ENCODE measurements around the gene JAKMIP1.
A peak's percentile ranks its signal among the peaks of the same experiment; 100 is the strongest.

The JAKMIP1 gene

DNA sequence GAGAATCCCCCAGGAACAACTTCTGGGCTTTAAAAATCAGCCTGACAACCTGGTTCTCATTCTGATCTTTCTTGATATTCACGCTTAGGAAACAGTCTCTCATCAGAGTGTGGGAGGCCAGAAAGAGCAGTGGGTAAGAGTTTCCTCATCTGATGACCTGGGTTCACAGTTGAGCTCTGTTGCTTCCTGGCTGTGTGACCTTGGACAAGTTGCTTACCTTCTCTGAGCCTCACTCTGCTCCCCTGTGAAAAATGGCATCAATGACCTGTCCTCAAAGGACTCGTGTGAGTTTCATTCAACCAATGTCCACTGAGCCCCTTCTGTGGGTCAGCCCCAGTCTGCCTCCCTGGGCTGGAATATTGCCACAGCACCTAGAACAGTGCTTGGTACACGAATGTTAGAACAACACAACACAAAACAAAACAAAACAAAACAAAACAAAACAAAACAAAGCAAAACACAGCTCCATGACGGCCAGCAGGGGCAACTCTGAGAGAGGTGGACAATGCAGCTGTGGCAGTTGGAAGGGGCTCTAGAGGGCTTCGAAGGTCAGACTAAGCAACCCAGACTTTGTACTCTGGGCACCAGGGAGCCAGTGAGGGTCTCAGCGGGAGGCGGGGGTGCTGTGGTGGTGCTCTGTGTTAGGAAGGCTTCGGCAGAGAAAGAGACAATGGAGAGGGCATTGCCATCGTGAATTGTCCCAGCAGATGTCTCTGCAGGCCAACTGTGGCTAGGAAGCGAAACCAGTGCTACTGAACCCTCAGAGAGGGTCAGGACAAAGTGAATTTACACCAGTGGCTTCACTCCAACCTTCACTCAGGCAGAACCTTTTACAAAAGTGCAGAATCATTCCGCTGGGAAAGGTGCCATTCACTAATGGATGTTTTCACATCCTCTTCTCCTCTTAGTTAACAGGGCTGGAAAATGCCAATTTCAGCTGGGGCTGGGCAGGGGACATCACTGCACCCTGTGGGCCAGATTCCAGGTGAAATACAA is 167.8 kb downstream of the JAKMIP1 start:
- peak overlapping the region in 1 of 2 donors; percentile 12 for H3K4me3 ChIP-seq (ENCODE audit: low read length in 2 of 2)
- H3K36me3 ChIP-seq (ENCODE audit: control insufficient read depth in 2 of 2, insufficient read depth in 2 of 2, low read length in 2 of 2), result no peaks in the 10 kb centered on the region
- H3K9ac ChIP-seq (ENCODE audit: low read length in 2 of 2), result no peak overlapping the region
- no peaks in the 10 kb centered on the region for H3K9me3 ChIP-seq (ENCODE audit: control insufficient read depth in 2 of 2, low read length in 2 of 2)
- H3K27me3 ChIP-seq (ENCODE audit: control insufficient read depth in 1 of 2, insufficient read depth in 2 of 2, low read length in 2 of 2), result peaks cover 0 to 3% of the 10 kb centered on the region in 2 donors
- no peak overlapping the region for H3K27ac ChIP-seq (ENCODE audit: low read length)
- H3K4me1 ChIP-seq (ENCODE audit: control insufficient read depth, insufficient read depth, low read length), result peaks cover 13% of the 10 kb centered on the region

DNA sequence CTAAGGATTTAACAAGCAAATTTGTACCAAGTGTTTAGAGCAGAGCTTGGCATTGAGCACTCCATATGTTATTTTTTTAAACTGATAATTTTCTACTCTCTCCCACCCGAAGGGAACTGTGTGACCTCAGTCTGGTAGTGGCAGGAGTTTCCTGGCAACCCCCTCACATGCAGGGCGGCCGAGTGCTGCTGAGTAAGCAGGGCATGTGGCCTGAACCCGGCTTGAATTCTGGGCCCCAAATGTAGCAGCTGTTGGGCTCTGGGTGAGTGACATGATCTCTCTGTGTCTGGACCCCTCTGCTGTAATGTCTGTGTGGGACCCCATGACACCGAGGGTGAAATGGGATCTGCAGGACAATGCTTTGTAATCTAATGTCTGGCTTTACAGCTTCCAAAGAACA is 168.5 kb downstream of the JAKMIP1 start:
- Histone ChIP-seq H3K4me3 (ENCODE audit: low read length in 2 of 2) (no peak overlapping the region), H3K36me3 (ENCODE audit: control insufficient read depth in 2 of 2, insufficient read depth in 2 of 2, low read length in 2 of 2) (no peaks in the 10 kb centered on the region), H3K9me3 (ENCODE audit: control insufficient read depth in 2 of 2, low read length in 2 of 2) (no peaks in the 10 kb centered on the region), H3K27ac (ENCODE audit: low read length) (no peak overlapping the region), H3K27me3 (ENCODE audit: control insufficient read depth in 1 of 2, insufficient read depth in 2 of 2, low read length in 2 of 2) (peaks cover 0 to 3% of the 10 kb centered on the region in 2 donors), H3K9ac (ENCODE audit: low read length in 2 of 2) (no peak overlapping the region), H3K4me1 (ENCODE audit: control insufficient read depth, insufficient read depth, low read length) (peaks cover 13% of the 10 kb centered on the region)

DNA sequence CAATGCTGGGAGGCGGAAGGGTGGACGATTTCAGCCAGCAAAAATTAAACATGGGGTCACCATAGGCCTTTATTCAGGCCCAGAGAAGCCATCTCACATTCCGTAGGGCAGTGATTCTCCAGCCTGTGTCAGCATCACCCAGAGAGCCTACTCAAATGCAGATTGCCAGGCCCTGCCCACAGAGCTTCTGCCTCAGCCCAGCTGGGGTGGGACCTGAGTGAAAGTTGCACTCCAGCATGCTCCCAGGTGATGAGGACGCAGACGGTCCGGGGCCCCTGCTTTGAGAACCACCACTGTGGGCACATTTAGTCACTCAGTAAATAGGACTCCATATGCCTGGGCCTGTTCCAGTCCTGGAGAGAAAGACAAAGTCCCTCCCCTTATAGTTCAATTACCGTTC is 169.7 kb downstream of the JAKMIP1 start:
- H3K27me3 ChIP-seq (ENCODE audit: control insufficient read depth in 1 of 2, insufficient read depth in 2 of 2, low read length in 2 of 2), result peaks cover 0 to 3% of the 10 kb centered on the region in 2 donors
- H3K4me3 ChIP-seq (ENCODE audit: low read length in 2 of 2), result no peak overlapping the region
- H3K9me3 ChIP-seq (ENCODE audit: control insufficient read depth in 2 of 2, low read length in 2 of 2), result no peaks in the 10 kb centered on the region
- H3K9ac ChIP-seq (ENCODE audit: low read length in 2 of 2), result no peak overlapping the region
- H3K36me3 ChIP-seq (ENCODE audit: control insufficient read depth in 2 of 2, insufficient read depth in 2 of 2, low read length in 2 of 2), result no peaks in the 10 kb centered on the region
- H3K27ac ChIP-seq (ENCODE audit: low read length), result no peak overlapping the region
- H3K4me1 ChIP-seq (ENCODE audit: control insufficient read depth, insufficient read depth, low read length), result peaks cover 13% of the 10 kb centered on the region

DNA sequence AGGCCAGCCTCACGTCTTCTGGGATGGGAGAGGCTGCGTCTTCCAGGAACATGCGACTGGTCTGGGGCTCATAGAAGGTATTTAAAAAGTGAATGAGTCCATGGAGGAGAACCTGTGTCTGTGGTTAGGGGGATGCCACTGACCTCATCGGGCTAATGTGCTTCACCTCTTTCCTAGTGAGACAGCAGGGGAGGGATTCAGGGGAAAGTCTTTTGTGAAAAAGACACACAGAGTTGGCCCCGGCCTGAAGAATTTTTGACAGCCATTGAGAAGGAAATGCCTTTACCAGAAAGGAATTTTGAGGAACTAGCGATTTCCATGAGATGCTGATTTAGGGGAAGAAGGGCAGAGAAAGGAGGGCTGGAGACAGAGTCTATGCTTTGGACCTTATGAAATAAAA is 171.1 kb downstream of the JAKMIP1 start:
- H3K9ac ChIP-seq (ENCODE audit: low read length in 2 of 2), result no peak overlapping the region
- no peak overlapping the region for H3K4me3 ChIP-seq (ENCODE audit: low read length in 2 of 2)
- H3K9me3 ChIP-seq (ENCODE audit: control insufficient read depth in 2 of 2, low read length in 2 of 2), result no peaks in the 10 kb centered on the region
- no peak overlapping the region for H3K27ac ChIP-seq (ENCODE audit: low read length)
- no peaks in the 10 kb centered on the region for H3K36me3 ChIP-seq (ENCODE audit: control insufficient read depth in 2 of 2, insufficient read depth in 2 of 2, low read length in 2 of 2)
- peaks cover 13% of the 10 kb centered on the region for H3K4me1 ChIP-seq (ENCODE audit: control insufficient read depth, insufficient read depth, low read length)
- peaks cover 0 to 3% of the 10 kb centered on the region in 2 donors for H3K27me3 ChIP-seq (ENCODE audit: control insufficient read depth in 1 of 2, insufficient read depth in 2 of 2, low read length in 2 of 2)

DNA sequence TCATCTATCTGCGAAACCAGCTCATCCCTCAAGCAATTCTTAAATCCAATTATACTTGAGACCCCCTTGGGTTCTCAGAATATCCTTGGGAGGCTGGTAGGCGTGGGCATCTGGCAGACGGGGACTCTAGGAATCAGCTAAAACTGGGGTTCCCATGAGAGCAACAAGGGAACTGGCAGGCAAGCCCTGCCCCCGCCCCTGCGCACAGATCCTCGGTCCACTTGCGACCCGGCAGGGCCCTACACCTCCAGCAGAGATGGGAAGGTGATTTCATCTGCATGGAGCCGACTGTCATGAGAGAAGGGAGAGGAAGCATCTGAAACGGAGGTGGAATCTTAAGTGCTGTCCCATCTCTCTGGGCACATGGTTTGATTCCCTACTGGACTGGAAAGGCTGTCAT is 172.2 kb downstream of the JAKMIP1 start:
- H3K4me1 ChIP-seq (ENCODE audit: control insufficient read depth, insufficient read depth, low read length), result peaks cover 12% of the 10 kb centered on the region
- H3K4me3 ChIP-seq (ENCODE audit: low read length in 2 of 2), result no peak overlapping the region

DNA sequence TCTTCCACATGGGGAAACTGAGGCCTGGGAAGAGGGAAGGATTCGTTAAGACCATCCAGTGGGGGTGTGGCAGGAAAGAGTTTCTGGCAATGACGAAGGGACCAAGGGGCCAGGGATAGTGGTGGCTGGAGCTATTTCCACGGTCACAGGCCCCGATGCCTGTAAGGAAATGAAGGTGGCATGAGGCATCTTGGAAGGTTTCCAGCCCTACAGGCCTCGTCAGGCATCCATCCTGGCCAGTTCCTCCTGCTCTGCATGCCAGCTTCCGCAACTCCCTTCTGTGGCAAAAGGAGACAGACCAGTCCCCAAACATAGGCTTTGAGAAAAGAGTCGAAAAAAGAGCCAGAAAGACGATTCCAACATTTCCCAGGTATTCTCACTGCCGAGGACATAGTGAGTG is 173.0 kb downstream of the JAKMIP1 start:
- peaks cover 6% of the 10 kb centered on the region for H3K4me1 ChIP-seq (ENCODE audit: control insufficient read depth, insufficient read depth, low read length)
- no peaks in the 10 kb centered on the region for H3K9me3 ChIP-seq (ENCODE audit: control insufficient read depth in 2 of 2, low read length in 2 of 2)
- no peak overlapping the region for H3K4me3 ChIP-seq (ENCODE audit: low read length in 2 of 2)
- no peak overlapping the region for H3K9ac ChIP-seq (ENCODE audit: low read length in 2 of 2)
- H3K27me3 ChIP-seq (ENCODE audit: control insufficient read depth in 1 of 2, insufficient read depth in 2 of 2, low read length in 2 of 2), result peaks cover 0 to 5% of the 10 kb centered on the region in 2 donors
- no peaks in the 10 kb centered on the region for H3K36me3 ChIP-seq (ENCODE audit: control insufficient read depth in 2 of 2, insufficient read depth in 2 of 2, low read length in 2 of 2)
- no peak overlapping the region for H3K27ac ChIP-seq (ENCODE audit: low read length)

More for the DNA sequence above, 172.2 kb downstream of the JAKMIP1 start:
- Histone ChIP-seq H3K9me3 (ENCODE audit: control insufficient read depth in 2 of 2, low read length in 2 of 2) (no peaks in the 10 kb centered on the region), H3K27me3 (ENCODE audit: control insufficient read depth in 1 of 2, insufficient read depth in 2 of 2, low read length in 2 of 2) (peaks cover 0 to 3% of the 10 kb centered on the region in 2 donors), H3K9ac (ENCODE audit: low read length in 2 of 2) (no peak overlapping the region), H3K27ac (ENCODE audit: low read length) (no peak overlapping the region), H3K36me3 (ENCODE audit: control insufficient read depth in 2 of 2, insufficient read depth in 2 of 2, low read length in 2 of 2) (no peaks in the 10 kb centered on the region)

DNA sequence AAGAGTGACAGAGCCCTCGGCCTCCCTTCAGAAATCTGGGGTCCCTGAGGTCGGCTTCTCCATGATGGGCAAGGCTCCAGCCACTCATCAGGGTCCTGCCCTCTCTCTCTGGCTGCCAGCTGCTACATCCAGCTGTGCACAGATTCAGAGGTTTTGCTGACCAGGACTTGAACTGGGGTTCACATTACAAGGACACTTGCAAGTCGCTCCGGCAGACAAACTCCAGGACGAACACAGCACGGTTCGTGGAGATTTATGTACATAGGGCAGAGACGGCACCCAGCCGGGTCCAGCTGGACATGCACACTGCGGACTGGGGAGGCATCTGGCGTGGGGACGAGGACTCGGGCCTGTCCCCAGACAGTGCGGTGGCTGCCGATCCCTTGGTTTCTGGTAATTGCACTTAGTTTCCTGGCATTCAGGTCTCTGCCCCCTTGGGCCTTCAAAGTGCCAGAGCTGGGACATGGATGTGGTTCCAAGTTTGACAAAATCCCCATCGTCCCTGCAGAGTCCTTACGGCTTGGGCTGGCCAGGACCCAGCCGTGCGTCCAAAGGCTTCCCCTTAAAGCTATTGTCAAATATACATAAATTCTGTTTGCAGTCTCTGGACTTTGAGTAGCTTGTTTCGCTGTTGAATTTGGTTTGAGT is 175.9 kb downstream of the JAKMIP1 start:
- Histone ChIP-seq H3K4me3 (ENCODE audit: low read length in 2 of 2) (no peak overlapping the region), H3K27me3 (ENCODE audit: control insufficient read depth in 1 of 2, insufficient read depth in 2 of 2, low read length in 2 of 2) (peaks cover 2 to 7% of the 10 kb centered on the region in 2 donors)

DNA sequence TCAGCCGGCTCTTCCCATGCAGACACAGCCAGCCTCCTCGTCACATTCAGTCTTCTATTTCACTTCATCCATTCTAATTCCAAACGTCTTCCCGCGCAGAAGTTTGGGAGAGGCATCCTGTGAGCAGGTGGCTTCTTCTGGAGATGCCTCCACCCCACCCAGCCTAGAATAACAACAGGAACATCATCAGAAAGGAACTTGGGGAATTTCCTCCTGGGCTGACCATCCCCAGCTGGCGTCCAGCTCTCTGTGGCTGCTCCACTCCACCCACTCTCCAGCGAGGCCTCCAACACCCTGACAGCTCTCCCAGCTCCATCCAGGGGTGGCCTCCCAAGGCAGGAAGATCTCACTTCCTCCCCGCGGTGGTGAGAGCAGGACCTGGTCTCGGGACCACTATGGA is 176.6 kb downstream of the JAKMIP1 start:
- peaks cover 4 to 8% of the 10 kb centered on the region in 2 donors for H3K27me3 ChIP-seq (ENCODE audit: control insufficient read depth in 1 of 2, insufficient read depth in 2 of 2, low read length in 2 of 2)
- H3K9ac ChIP-seq (ENCODE audit: low read length in 2 of 2), result no peak overlapping the region
- H3K4me1 ChIP-seq (ENCODE audit: control insufficient read depth, insufficient read depth, low read length), result no peaks in the 10 kb centered on the region
- no peak overlapping the region for H3K4me3 ChIP-seq (ENCODE audit: low read length in 2 of 2)
- no peaks in the 10 kb centered on the region for H3K9me3 ChIP-seq (ENCODE audit: control insufficient read depth in 2 of 2, low read length in 2 of 2)
- no peaks in the 10 kb centered on the region for H3K36me3 ChIP-seq (ENCODE audit: control insufficient read depth in 2 of 2, insufficient read depth in 2 of 2, low read length in 2 of 2)
- no peak overlapping the region for H3K27ac ChIP-seq (ENCODE audit: low read length)

More for the DNA sequence above, 175.9 kb downstream of the JAKMIP1 start:
- Histone ChIP-seq H3K27ac (ENCODE audit: low read length) (no peak overlapping the region), H3K9me3 (ENCODE audit: control insufficient read depth in 2 of 2, low read length in 2 of 2) (no peaks in the 10 kb centered on the region), H3K9ac (ENCODE audit: low read length in 2 of 2) (no peak overlapping the region), H3K36me3 (ENCODE audit: control insufficient read depth in 2 of 2, insufficient read depth in 2 of 2, low read length in 2 of 2) (no peaks in the 10 kb centered on the region), H3K4me1 (ENCODE audit: control insufficient read depth, insufficient read depth, low read length) (no peaks in the 10 kb centered on the region)

DNA sequence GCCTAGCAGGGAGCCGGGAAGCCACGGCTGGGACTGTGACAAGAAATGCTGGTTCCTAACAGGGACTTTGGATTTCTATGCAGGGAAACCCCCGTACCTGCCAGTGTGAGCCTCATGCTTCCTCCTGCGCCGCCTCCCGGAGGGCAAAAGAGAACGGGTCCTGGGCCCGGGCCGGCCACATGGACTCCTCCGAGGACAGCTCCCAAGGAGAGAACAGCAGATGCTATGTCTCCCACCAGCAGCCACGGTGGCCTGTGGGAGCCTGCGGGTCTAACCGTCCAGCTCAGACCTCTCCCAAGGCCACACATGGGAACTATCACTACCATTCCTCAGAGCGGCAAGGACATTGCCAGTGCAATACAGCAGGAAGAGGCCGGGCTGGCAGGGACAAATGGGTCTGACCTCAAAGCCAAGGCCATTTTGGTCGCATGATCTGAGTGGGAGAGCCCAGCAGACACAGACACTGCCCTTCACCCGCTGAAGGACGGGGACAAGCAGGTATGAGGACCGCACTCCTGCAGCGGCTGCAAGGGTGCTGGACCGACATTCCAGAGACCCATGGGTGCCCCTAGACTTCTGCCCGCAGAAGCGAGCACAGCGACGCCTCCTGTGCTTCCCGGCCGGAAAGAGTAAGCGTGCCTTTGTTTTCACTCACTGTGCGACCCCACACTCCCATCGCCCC is 177.6 kb downstream of the JAKMIP1 start:
- Histone ChIP-seq H3K4me3 (ENCODE audit: low read length in 2 of 2) (no peak overlapping the region), H3K27ac (ENCODE audit: low read length) (no peak overlapping the region), H3K4me1 (ENCODE audit: control insufficient read depth, insufficient read depth, low read length) (no peaks in the 10 kb centered on the region), H3K9ac (ENCODE audit: low read length in 2 of 2) (no peak overlapping the region), H3K36me3 (ENCODE audit: control insufficient read depth in 2 of 2, insufficient read depth in 2 of 2, low read length in 2 of 2) (no peaks in the 10 kb centered on the region), H3K9me3 (ENCODE audit: control insufficient read depth in 2 of 2, low read length in 2 of 2) (no peaks in the 10 kb centered on the region), H3K27me3 (ENCODE audit: control insufficient read depth in 1 of 2, insufficient read depth in 2 of 2, low read length in 2 of 2) (peaks cover 4 to 8% of the 10 kb centered on the region in 2 donors)

DNA sequence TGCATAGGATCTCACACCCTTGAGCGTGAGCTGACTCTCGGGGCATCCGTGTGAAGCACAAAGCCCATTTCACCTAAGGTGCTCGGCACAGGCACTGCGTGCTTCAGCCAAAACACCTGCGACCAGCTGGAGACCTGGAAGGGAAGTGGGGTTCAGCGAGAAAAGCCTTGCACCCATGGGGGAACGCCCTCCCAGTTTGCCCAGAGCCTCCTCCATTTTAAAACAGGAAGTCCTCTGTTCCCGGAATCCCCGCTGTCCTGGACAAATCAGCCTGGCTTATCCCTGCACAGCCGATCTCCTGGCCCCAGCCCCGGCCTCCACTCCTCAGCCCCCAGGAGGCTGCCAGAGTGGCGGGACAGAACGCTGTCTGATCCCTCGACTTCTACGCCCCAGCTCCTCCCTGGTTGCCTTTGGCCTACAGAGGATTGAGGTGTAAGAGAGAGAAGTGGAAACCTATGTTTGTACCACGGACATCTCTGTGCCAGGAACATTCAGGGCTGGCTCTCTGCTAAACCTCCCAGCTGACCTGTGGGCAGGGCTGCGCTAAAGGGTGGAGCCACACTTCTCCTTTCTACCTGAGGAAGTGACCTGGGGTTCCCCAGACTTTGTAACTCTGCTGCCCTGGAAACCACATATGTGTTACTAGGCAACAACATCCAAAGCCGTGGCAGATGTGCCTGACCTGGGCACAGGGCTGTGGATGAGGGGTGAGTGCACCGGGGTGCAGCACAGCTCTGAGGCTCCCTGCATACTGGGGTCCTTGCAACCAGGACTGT is 178.3 kb downstream of the JAKMIP1 start:
- Histone ChIP-seq H3K27me3 (ENCODE audit: control insufficient read depth in 1 of 2, insufficient read depth in 2 of 2, low read length in 2 of 2) (peaks cover 4 to 8% of the 10 kb centered on the region in 2 donors), H3K27ac (ENCODE audit: low read length) (no peak overlapping the region), H3K9ac (ENCODE audit: low read length in 2 of 2) (no peak overlapping the region), H3K36me3 (ENCODE audit: control insufficient read depth in 2 of 2, insufficient read depth in 2 of 2, low read length in 2 of 2) (no peaks in the 10 kb centered on the region), H3K4me1 (ENCODE audit: control insufficient read depth, insufficient read depth, low read length) (no peaks in the 10 kb centered on the region), H3K4me3 (ENCODE audit: low read length in 2 of 2) (no peak overlapping the region), H3K9me3 (ENCODE audit: control insufficient read depth in 2 of 2, low read length in 2 of 2) (no peaks in the 10 kb centered on the region)

All from stomach smooth muscle (tissue), 2 donors.